Hematopoietic multipotent progenitor cell treated with erythropoietin and hydrocortisone succinate and interleukin-3 and kit ligand, for 15 days (in vitro differentiated cells): Measurements from ENCODE around the gene HTR5A.
"Not testable (repeated sequence)": the region's sequence is repeated elsewhere in the genome, so short reads cannot be mapped to it uniquely, and the experiment has no call there.

Source experiments
- DNase-seq: peaks from one replicate; pipeline ENCODE4 v3.0.0-alpha.2; 2015; ENCODE audit warnings: low spot score

HTR5A gene

GRCh38 chr7:155069992-155070751, at the start of gene HTR5A:
Gene HTR5A (plus strand): TSS chr7:155070324. CDS start chr7:155070900, 576 bp downstream.
- peak; percentile 21 for DNase-seq

DNA sequence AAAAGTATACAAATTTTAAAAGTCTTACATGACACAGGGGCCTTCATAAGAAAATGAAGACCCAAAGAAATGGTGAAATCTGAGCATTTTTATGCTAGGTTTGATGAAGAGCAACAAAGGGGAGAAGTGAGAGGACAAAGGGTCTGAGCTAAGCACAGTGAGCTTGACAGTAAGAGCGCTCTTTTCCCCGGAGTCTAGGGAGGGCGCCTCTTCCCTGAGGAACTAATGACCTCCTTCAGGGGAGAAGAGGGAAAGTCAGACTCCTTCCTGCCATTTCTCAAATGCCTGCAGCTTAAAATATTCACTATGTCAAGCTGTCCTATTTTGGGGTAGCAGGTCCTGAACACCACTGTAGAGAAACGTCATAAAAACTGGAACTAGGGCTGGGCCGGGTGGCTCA, 49.1 kb upstream of the HTR5A start:
- no peak for DNase-seq

DNA sequence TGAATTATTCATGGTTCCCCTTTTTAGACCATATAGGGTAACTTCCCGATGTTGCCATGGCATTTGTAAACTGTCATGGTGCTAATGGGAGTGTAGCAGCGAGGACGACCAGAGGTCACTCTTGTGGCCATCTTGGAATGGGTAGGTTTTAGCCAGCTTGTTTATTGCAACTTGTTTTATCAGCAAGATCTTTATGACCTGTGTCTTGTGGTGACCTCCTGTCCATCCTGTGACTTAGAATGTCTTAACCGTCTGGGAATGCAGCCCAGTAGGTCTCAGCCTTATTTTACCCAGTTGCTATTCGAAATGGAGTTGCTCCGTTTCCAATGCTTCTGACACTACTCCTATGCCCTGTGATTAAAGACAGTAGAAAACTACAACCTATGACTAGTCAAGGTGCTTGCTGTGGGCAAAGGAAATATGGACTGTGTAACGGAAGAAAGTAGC, 48.4 kb upstream of the HTR5A start:
- no peak for DNase-seq

GRCh38 chr7:155027879-155028278, 42.2 kb upstream of the HTR5A start:
- DNase-seq = no peak

DNA sequence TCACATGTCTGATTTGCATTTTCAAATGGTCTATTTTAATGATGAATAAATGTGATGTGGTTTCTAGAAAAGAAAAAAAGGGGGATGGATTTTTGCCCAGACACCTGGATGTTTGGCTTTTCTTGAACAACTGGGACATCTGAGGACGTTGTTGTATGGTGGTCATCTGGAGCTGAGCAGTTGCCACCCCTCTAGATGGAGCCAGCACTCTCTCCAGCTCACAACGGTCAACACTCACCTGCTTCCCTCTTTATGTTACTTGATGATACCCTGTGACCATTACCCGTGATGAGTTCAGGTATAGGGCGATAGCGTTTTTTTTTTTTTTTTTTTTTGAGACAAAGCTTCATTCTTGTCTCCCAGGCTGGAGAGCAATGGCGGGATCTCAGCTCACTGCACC, 37.1 kb upstream of the HTR5A start:
- no peak for DNase-seq

DNA sequence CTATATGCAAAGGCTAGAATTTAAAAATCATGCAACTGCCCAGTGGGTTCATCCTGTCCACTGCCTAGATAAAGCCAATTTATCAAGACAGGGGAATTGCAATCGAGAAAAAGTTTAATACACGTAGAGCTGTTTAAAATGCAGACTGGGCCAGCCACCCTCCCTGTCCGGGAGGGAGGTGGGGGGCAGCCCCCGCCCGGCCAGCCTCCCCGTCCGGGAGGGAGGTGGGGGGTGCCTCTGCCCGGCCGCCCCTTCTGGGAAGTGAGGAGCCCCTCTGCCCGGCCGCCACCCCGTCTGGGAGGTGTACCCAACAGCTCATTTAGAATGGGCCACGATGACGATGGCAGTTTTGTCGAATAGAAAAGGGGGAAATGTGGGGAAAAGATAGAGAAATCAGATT, 35.6 kb upstream of the HTR5A start:
- DNase-seq = not testable (repeated sequence)

- DNase-seq = no peak
Measured at GRCh38 chr7:155038335-155038734, 31.8 kb upstream of the HTR5A start.

DNA sequence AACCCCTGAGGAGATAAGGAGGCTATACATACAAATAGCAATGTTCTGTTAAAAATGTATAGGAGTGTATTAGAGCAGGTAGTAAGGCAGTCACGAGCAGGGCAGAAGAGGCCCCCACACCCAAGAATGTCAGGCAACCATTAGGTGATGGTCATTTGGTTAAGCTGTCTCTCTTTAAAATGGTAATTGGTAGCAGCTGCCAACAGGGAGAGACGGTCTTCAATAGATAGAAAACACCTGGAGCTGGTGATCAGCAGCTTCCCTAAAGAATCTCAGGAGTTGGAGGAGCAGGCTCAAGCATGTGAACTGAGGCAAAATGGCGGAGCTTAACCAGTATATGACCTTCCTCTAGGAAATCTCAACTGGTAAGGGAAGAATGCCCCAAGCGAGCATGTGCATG, 26.4 kb upstream of the HTR5A start:
- DNase-seq = no peak

DNA sequence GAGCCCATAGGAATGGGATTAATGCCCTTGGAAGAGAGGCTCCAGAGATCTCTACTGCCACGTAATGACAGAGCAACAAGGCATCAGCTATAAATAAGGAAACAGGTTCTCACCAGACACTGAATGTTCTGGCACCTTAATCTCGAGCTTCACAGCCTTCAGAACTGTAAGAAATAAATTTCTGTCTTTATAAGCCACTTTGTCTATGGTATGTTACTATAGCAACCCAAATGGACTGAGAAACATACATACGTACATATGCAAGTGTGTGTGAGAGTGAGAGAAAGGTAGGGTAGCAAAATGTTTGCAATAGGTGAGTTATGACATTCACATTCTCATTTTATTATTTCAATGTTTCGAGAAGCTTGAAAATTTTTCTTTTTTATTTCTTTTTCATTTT, 22.1 kb upstream of the HTR5A start:
- no peak for DNase-seq

GRCh38 chr7:155051355-155051754, 18.8 kb upstream of the HTR5A start:
- DNase-seq = no peak

DNA sequence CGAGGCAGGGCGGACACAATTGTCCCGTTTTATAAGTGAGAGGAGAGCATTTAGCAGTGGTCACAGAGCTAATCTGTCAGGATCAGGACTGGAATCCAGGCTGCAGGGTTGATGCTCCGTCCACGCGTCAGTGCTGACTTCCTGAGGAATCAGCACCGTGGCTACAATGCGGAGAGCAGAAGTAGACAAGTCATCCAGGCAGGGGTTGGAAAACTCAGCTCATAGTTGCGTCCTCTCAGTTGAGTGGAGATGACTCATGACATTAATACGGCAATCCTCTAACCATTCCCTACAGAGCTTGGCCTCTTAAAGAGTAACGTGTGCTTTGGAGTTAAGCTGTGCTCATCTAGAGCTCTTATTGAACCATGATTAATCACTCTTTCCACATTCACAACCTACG, 17.1 kb upstream of the HTR5A start:
- no peak for DNase-seq

GRCh38 chr7:155054761-155055160, 15.4 kb upstream of the HTR5A start:
- no peak for DNase-seq

DNA sequence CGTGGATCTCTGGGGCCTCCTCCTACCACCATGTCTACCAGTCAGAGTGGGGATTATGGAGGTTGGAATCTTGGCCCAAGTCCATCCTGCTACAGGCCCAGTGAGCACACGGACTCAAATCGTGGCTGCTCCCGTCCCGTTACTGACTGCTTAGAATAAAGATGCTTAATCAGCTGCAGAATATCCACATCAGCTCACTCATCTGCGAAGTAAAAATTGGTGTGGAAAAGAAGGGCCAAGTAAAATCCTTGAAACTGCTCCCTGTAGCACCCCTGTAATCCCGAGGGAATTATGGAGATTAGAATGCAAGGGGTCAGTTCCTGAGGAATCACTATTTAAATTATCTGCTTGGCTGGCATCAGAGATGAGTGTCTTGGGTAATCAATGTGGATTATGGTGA, 13.0 kb upstream of the HTR5A start:
- DNase-seq = no peak

- no peak for DNase-seq
Measured at GRCh38 chr7:155058896-155059295, 11.2 kb upstream of the HTR5A start.

DNA sequence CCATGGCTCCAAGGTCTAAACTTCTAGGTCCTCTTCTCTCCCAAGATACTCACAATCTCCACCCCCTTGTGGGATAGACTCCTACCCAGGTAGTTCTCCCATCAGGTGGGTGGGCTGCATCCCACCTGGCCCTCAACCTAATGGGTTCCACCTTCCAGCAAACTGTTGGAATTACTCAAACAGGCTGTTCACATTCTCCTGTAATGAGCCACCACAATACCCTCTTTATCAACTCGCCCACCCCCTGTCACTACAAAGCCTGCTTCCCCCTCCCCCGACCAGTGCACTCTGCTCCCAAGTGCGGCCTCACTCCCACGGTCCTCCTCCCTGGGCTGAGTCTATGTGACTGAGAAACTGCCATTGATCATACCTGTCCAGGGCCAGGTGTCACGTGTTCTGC, 10.4 kb upstream of the HTR5A start:
- DNase-seq = no peak

DNA sequence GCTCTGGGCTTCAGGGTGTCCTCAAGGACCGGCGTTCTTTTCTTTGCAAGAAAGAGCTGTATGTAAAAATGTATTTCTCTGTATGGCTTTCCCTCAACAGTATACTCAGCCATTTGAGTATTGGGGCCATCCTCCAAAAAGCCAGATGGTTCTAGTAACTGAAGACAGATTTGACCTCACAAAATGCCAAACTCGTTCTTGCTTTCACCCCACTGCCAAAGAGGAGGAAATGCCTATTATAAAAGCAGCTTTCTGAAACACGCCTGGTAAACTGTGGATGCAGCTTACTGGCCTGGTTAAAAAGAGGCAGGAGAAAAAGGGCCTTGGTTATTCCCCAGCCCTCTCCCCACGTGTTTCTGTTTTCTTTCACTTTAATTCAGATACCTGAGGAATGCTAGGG, 7.7 kb upstream of the HTR5A start:
- DNase-seq = no peak

DNA sequence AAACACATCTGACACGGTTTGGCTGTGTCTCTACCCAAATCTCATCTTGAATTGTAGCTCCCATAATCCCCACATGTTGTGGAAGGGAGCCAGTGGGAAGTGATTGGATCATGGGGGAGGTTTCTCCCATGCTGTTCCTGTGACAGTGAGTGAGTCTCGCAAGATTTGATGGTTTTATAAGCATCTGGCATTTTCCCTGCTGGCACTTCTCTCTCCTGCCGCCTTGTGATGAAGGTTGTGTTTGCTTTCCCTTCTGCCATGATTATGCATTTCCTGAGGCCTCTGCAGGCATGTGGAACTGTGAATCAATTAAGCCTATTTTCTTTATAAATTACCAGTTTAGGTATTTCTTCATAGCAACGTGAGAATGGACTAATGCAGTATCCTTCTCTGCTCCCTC, 5.9 kb upstream of the HTR5A start:
- DNase-seq = no peak

DNA sequence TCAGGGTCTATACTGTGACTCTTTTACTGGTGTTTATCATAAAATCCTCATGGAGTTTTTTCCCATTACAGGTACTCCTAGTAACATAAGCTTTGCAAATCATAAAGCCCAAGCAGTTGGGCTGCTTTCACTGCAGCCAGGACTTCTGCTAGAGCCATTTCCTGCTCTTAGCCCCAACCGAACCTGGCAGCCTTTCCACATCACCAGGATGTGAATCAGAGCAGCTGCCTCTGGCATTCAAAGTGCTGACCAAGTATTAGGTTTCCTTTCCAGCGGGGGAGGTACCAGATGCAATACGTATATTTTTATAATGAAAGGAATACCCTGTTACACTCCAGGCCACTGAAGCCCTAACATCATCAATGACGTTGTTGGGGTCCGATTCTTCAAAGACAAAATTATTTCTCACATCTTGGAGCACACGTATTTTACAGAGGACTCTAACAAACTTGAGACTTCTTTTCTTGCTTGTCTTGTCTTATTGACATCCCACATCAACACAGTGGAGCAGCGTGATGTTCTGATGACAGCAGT, 3.6 kb upstream of the HTR5A start:
- no peak for DNase-seq

GRCh38 chr7:155071121-155071651, 1.1 kb downstream of the HTR5A start:
- no peak for DNase-seq

DNA sequence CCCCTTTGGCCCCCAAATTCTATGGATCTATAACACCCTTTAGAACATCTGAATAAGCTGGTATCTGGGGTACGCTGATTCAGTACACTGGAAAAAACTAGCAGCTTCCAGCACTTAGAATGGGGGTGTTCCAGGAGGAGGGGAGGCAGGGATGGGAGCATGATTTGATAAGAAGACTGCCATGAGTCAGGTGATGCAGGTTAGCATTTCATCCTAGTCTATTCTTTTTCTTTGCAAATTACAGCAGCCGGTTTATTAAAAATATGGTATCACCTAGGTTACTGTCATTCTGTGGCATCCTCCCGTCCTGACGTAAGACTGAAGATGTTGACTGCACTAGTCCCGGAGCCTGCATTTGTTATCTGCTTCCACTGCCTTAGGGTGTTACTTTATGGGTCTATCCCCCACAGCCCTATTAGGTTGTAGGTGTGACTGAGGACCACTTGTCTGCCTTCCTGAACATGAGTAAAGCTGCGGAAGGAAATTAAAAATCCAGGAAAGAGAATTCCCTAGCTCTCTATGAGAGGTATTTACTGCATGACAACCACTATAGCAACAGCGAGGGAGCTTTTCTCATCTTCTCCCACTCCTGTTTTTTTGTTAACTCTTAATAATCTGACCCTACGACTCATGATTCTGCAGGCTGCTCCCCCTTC, 1.9 kb downstream of the HTR5A start:
- no peak for DNase-seq

DNA sequence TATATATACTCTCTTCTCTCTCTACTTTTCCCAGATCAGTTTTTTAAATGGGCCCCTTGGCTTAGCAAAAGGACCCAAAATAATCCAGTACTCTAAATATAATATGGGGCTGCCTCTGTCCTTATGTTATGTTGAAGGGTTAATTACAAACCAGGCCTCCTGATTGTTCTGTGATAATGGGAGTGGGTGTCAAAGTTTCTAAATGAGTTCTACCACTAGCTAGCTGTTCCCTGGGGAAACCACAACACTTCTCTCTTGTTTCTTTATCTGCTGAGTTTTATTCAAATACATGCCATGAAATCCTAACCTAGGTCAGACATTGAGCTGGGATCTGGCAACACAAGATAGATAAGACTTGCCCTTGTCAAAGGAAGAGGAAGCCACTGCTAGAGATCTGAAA, 3.8 kb downstream of the HTR5A start:
- DNase-seq = no peak

DNA sequence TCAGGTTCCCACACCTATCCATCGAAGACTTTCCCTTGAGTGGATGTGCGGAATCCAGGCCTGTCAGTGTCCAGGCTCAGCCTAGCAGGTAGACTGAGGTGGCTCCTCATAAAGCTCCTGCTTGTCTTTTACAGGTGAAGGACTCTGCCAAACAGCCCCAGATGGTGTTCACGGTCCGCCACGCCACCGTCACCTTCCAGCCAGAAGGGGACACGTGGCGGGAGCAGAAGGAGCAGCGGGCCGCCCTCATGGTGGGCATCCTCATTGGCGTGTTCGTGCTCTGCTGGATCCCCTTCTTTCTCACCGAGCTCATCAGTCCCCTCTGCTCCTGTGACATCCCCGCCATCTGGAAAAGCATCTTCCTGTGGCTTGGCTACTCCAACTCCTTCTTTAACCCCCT, 13.9 kb downstream of the HTR5A start:
- no peak for DNase-seq

DNA sequence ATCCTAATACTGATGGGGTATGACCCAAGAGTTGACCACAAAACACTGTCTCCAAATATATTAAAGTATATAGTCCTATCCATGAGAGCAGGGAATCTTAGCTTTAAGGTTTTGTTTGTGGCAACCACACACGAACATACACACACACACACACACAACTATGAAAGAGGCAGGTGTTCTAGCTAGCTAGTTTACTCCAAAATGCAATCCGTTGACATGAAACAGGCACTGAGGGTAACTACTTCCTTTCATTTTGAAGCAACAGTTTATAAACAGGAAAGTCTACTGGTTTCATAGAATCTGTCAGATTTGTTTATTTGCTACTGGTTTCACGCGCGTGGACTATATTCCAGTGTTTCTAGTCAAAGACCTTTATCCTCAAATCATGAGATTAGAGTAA, 14.8 kb downstream of the HTR5A start:
- DNase-seq = no peak
